ENCODE measurements around the gene ABCB1.

DNA sequence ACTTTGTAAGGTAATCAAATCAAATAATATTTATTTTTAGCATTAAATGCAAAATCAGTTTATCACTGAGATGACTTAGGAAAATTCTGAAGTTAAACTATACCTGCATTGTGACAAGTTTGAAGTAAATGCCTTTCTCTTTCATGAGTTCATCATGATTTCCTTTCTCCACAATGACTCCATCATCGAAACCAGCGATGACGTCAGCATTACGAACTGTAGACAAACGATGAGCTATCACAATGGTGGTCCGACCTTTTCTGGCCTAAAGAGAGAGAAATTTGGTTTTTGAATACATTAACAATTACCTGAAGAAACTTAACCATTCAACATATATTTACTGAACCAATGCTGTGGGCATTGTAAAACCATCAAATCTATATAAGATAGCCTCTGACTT lies 54.9 kb downstream of the ABCB1 start:
- TF ChIP-seq KDM5A (IDR thresholded peaks at IDR 0.05; ENCODE audit: low read length): no peak
- no peak for TF ChIP-seq RAD21 (IDR thresholded peaks at IDR 0.05 in 1 of 2, conservative IDR thresholded peaks at IDR 0.05 in 1 of 2; ENCODE audit: low read depth in 2 of 2, low read length in 2 of 2)
- TF ChIP-seq, protein P1, sequence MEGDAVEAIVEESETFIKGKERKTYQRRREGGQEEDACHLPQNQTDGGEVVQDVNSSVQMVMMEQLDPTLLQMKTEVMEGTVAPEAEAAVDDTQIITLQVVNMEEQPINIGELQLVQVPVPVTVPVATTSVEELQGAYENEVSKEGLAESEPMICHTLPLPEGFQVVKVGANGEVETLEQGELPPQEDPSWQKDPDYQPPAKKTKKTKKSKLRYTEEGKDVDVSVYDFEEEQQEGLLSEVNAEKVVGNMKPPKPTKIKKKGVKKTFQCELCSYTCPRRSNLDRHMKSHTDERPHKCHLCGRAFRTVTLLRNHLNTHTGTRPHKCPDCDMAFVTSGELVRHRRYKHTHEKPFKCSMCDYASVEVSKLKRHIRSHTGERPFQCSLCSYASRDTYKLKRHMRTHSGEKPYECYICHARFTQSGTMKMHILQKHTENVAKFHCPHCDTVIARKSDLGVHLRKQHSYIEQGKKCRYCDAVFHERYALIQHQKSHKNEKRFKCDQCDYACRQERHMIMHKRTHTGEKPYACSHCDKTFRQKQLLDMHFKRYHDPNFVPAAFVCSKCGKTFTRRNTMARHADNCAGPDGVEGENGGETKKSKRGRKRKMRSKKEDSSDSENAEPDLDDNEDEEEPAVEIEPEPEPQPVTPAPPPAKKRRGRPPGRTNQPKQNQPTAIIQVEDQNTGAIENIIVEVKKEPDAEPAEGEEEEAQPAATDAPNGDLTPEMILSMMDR (IDR thresholded peaks at IDR 0.05; ENCODE audit: control extremely low read depth in 1 of 3, insufficient read depth in 1 of 3, low read depth in 1 of 3, low read length in 3 of 3): no peak
- no peak for TF ChIP-seq HDAC6 (IDR thresholded peaks at IDR 0.05; ENCODE audit: low read depth, low read length)
- no peak for TF ChIP-seq HDAC2 (IDR thresholded peaks at IDR 0.05; ENCODE audit: borderline replicate concordance in 1 of 2, low read depth in 2 of 2, low read length in 2 of 2)
- TF ChIP-seq POLR2A (IDR thresholded peaks at IDR 0.05; ENCODE audit: control extremely low read depth in 1 of 2, low read depth in 2 of 2, low read length in 2 of 2): no peak
- TF ChIP-seq JUN (IDR thresholded peaks at IDR 0.05; ENCODE audit: low read depth, low read length): no peak
- TF ChIP-seq CHD7 (IDR thresholded peaks at IDR 0.05; ENCODE audit: insufficient replicate concordance, low read length): no peak
- no peak for TF ChIP-seq CHD1 (IDR thresholded peaks at IDR 0.05; ENCODE audit: low read depth, low read length)
- TF ChIP-seq EZH2 (IDR thresholded peaks at IDR 0.05; ENCODE audit: low read depth, low read length, severe bottlenecking): no peak
